ENCODE results near the gene ATCAY. TPM values are rescaled to one million over a fixed set of nuclear protein-coding genes. Genes with fewer than 3 reads are reported as not detected.

ATCAY gene
- total RNA-seq (not detected), polyA plus RNA-seq (not detected)
- long read RNA-seq, donor 1, partial matches to known transcripts = 731 of 742 reads
- long read RNA-seq, donor 1, other reads (novel, unspliced or antisense) = 11 of 742 reads
- long read RNA-seq, donor 2 = 0 reads

- no peak for DNase-seq
- TF ChIP-seq POLR2AphosphoS5 (IDR thresholded peaks at IDR 0.05) (no peak), POLR2A (IDR thresholded peaks at IDR 0.05) (no peak), CTCF (IDR thresholded peaks at IDR 0.05 in 8 of 11, conservative IDR thresholded peaks at IDR 0.05 in 3 of 11) (no peak)
- H3K27ac ChIP-seq = no peak within 1 kb of the TSS
- H3K4me3 ChIP-seq = no peak within 1 kb of the TSS
- H3K9me3 ChIP-seq = no peaks in the 10 kb centered on the region
- peaks cover 5 to 93% (median 56%) of the 10 kb centered on the region in 7 donors for H3K27me3 ChIP-seq (replicated peaks in 1 of 7)
- intact Hi-C loops (cut with DNase I; ENCODE audit: low total_unique reads) = no loop called here
- peaks cover 0 to 20% (median 8%) of the 10 kb centered on the region in 6 donors for H3K4me1 ChIP-seq
- no peaks in the 10 kb centered on the region for H3K36me3 ChIP-seq
- 3 to 7% (median 5%) methylated on average over 21 to 49 of the region's 49 CpGs for WGBS, 5 donors
Measured at GRCh38 chr19:3880471-3881271, at the start of gene ATCAY. TSS of gene ATCAY (plus strand) at chr19:3880685. CDS start at chr19:3885768, 5,083 bp downstream.

- TF ChIP-seq POLR2A (IDR thresholded peaks at IDR 0.05) (no peak), POLR2AphosphoS5 (IDR thresholded peaks at IDR 0.05) (no peak), CTCF (IDR thresholded peaks at IDR 0.05 in 8 of 11, conservative IDR thresholded peaks at IDR 0.05 in 3 of 11) (no peak)
Measured at GRCh38 chr19:3831601-3832000, 48.9 kb upstream of the ATCAY start.

GRCh38 chr19:3832001-3832400 is 48.5 kb upstream of the ATCAY start:
- TF ChIP-seq POLR2AphosphoS5 (IDR thresholded peaks at IDR 0.05) (no peak), CTCF (IDR thresholded peaks at IDR 0.05 in 8 of 11, conservative IDR thresholded peaks at IDR 0.05 in 3 of 11) (no peak), POLR2A (IDR thresholded peaks at IDR 0.05) (no peak)
- Histone ChIP-seq H3K4me3 (no peak overlapping the region), H3K4me1 (no peaks in the 10 kb centered on the region), H3K27ac (no peak overlapping the region), H3K36me3 (no peaks in the 10 kb centered on the region), H3K9me3 (no peaks in the 10 kb centered on the region), H3K27me3 (replicated peaks in 1 of 7) (peaks cover 0 to 38% (median 0%) of the 10 kb centered on the region in 7 donors)
- 89 to 97% (median 93%) methylated on average over 5 to 6 of the region's 6 CpGs for WGBS, 5 donors
- intact Hi-C loops (cut with DNase I; ENCODE audit: low total_unique reads) = no loop called here
- DNase-seq = no peak

More at GRCh38 chr19:3831601-3832000, 48.9 kb upstream of the ATCAY start:
- WGBS, 5 donors = 73 to 77% (median 74%) methylated on average over 14 to 19 of the region's 19 CpGs
- Histone ChIP-seq H3K27ac (no peak overlapping the region), H3K4me3 (no peak overlapping the region), H3K4me1 (no peaks in the 10 kb centered on the region), H3K36me3 (no peaks in the 10 kb centered on the region), H3K9me3 (no peaks in the 10 kb centered on the region), H3K27me3 (replicated peaks in 1 of 7) (peaks cover 0 to 38% (median 0%) of the 10 kb centered on the region in 7 donors)
- DNase-seq = no peak
- intact Hi-C loops (cut with DNase I; ENCODE audit: low total_unique reads) = no loop called here
